DOHH2 (cell line): ENCODE measurements around the gene KIF1B.
A peak's percentile ranks its signal among the peaks of the same experiment; 100 is the strongest.

Experiments used
- H3F3A ChIP-seq: fragments of 200-600 bp; sonication (generic), shearing (Covaris generic); 2 replicates; pipeline ENCODE4 v1.6.0; 2016; ENCODE audit warnings: antibody characterized with exemption, mild to moderate bottlenecking; ENCODE audit not compliant: control insufficient read depth, insufficient read depth
- H3K27ac ChIP-seq: fragments of 200-600 bp; sonication (generic); 2 replicates; pipeline ENCODE4 v1.5.1; 2014; ENCODE audit warnings: low read depth, mild to moderate bottlenecking, low read length, moderate library complexity
- H3K27me3 ChIP-seq: fragments of 200-600 bp; sonication (generic); 2 replicates; pipeline ENCODE4 v1.6.1; 2014; ENCODE audit warnings: mild to moderate bottlenecking, low read length, mixed read lengths; ENCODE audit not compliant: control insufficient read depth
- H3K36me3 ChIP-seq: fragments of 200-600 bp; sonication (generic); 2 replicates; pipeline ENCODE4 v1.6.1; 2014; ENCODE audit warnings: mild to moderate bottlenecking, low read length, moderate library complexity, mixed read lengths; ENCODE audit not compliant: control insufficient read depth
- H3K4me1 ChIP-seq: fragments of 200-600 bp; sonication (generic); 2 replicates; pipeline ENCODE4 v1.6.1; 2014; ENCODE audit warnings: mild to moderate bottlenecking, low read length, mixed read lengths; ENCODE audit not compliant: control insufficient read depth
- H3K4me2 ChIP-seq: fragments of 200-600 bp; sonication (generic); 2 replicates; pipeline ENCODE4 v1.6.0; 2014; ENCODE audit warnings: mild to moderate bottlenecking, low read length, moderate library complexity
- H3K4me3 ChIP-seq: fragments of 200-600 bp; sonication (generic); 2 replicates; pipeline ENCODE4 v1.5.1; 2014; ENCODE audit warnings: mild to moderate bottlenecking, low read length, mixed read lengths
- H3K79me2 ChIP-seq: fragments of 200-600 bp; sonication (generic); 2 replicates; pipeline ENCODE4 v1.6.1; 2014; ENCODE audit warnings: mild to moderate bottlenecking, low read length, mixed read lengths; ENCODE audit not compliant: control insufficient read depth
- H3K9me2 ChIP-seq: fragments of 200-600 bp; sonication (generic); replicated peaks from 2 replicates; pipeline ENCODE4 v1.6.1; 2014; ENCODE audit warnings: mild to moderate bottlenecking, low read length, mixed read lengths; ENCODE audit not compliant: control insufficient read depth
- H3K9me3 ChIP-seq: fragments of 200-600 bp; sonication (generic); 2 replicates; pipeline ENCODE4 v1.6.1; 2014; ENCODE audit warnings: antibody characterized with exemption, low read length, mixed read lengths; ENCODE audit not compliant: control insufficient read depth, insufficient read depth
- H4K20me1 ChIP-seq: fragments of 200-600 bp; sonication (generic); 2 replicates; pipeline ENCODE4 v1.6.0; 2014; ENCODE audit warnings: low read depth, mild to moderate bottlenecking, antibody characterized with exemption, low read length, moderate library complexity; ENCODE audit not compliant: control insufficient read depth, insufficient read depth
- EZH2phosphoT487 ChIP-seq: fragments of 200-600 bp; sonication (generic); IDR thresholded peaks from 2 replicates; pipeline ENCODE4 v1.6.1; 2017; ENCODE audit warnings: borderline replicate concordance, mild to moderate bottlenecking, antibody characterized with exemption, low read length, moderate library complexity, mixed read lengths
- TF ChIP-seq, protein P1 (sequence below): fragments of 200-600 bp; sonication (generic); IDR thresholded peaks from one replicate; pipeline ENCODE4 v1.5.1; 2014; ENCODE audit warnings: antibody characterized with exemption, mild to moderate bottlenecking, low read depth, low read length; ENCODE audit not compliant: poor library complexity, severe bottlenecking

The KIF1B gene

DNA sequence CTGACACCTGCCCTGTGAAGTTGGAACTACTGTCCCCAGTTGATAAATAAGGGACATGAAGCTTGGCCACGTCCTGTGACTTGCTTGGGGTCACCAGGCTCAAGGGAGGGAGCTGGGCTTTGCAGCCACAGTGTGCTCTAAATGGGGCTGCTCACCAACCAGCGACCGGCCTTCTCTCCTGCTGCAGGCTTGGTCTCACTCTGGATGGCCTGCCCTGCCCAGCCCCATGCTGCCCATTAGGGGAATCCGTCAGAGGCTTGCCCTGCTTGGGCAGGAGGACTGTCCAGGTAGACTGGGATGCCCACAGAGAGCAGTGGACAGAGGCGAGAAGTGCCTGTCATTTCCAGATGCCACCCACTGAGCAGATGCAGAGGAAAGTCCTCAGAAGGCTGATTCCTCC lies 218.6 kb downstream of the KIF1B start:
- Histone ChIP-seq H3K36me3 (peaks cover 7% of the 10 kb centered on the region; the same call in 1 of the 2 replicates), H3K79me2 (peaks cover 33% of the 10 kb centered on the region), H3K27ac (no peak overlapping the region), H3K4me3 (no peak overlapping the region), H3K9me2 (no peaks in the 10 kb centered on the region), H3K4me2 (no peak overlapping the region), H3K4me1 (peaks cover 47% of the 10 kb centered on the region), H3K27me3 (no peaks in the 10 kb centered on the region), H3K9me3 (no peaks in the 10 kb centered on the region), H3F3A (no peaks in the 10 kb centered on the region), H4K20me1 (no peaks in the 10 kb centered on the region)
- TF ChIP-seq, protein P1, sequence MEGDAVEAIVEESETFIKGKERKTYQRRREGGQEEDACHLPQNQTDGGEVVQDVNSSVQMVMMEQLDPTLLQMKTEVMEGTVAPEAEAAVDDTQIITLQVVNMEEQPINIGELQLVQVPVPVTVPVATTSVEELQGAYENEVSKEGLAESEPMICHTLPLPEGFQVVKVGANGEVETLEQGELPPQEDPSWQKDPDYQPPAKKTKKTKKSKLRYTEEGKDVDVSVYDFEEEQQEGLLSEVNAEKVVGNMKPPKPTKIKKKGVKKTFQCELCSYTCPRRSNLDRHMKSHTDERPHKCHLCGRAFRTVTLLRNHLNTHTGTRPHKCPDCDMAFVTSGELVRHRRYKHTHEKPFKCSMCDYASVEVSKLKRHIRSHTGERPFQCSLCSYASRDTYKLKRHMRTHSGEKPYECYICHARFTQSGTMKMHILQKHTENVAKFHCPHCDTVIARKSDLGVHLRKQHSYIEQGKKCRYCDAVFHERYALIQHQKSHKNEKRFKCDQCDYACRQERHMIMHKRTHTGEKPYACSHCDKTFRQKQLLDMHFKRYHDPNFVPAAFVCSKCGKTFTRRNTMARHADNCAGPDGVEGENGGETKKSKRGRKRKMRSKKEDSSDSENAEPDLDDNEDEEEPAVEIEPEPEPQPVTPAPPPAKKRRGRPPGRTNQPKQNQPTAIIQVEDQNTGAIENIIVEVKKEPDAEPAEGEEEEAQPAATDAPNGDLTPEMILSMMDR, result no peak
- no peak for TF ChIP-seq EZH2phosphoT487

DNA sequence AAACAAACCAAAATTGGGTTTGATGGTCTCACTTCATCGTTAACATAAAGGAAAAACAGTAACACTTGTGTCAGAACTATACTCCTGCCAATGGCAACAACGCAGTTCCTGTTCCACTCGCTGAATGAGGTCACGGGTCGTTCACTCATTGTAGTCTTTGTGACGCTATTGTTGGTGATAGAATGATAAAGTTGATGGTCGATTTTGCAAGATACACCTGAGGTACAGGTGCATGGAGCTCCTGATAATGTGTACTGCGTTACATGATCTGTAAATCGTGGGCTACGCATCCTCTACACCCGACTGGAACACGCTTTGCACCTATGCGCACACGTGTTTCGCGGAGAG lies 219.5 kb downstream of the KIF1B start:
- peaks cover 33% of the 10 kb centered on the region for H3K79me2 ChIP-seq
- no peaks in the 10 kb centered on the region for H3K9me3 ChIP-seq
- no peaks in the 10 kb centered on the region for H3F3A ChIP-seq
- H3K27me3 ChIP-seq, result no peaks in the 10 kb centered on the region
- TF ChIP-seq, protein P1, result no peak
- no peak for TF ChIP-seq EZH2phosphoT487
- H4K20me1 ChIP-seq, result no peaks in the 10 kb centered on the region
- H3K27ac ChIP-seq, result no peak overlapping the region
- H3K9me2 ChIP-seq, result no peaks in the 10 kb centered on the region
- peak overlapping the region; percentile 100 for H3K4me3 ChIP-seq
- peak overlapping the region; percentile 94 for H3K4me2 ChIP-seq
- H3K4me1 ChIP-seq, result peaks cover 47% of the 10 kb centered on the region
- peaks cover 14% of the 10 kb centered on the region for H3K36me3 ChIP-seq

DNA sequence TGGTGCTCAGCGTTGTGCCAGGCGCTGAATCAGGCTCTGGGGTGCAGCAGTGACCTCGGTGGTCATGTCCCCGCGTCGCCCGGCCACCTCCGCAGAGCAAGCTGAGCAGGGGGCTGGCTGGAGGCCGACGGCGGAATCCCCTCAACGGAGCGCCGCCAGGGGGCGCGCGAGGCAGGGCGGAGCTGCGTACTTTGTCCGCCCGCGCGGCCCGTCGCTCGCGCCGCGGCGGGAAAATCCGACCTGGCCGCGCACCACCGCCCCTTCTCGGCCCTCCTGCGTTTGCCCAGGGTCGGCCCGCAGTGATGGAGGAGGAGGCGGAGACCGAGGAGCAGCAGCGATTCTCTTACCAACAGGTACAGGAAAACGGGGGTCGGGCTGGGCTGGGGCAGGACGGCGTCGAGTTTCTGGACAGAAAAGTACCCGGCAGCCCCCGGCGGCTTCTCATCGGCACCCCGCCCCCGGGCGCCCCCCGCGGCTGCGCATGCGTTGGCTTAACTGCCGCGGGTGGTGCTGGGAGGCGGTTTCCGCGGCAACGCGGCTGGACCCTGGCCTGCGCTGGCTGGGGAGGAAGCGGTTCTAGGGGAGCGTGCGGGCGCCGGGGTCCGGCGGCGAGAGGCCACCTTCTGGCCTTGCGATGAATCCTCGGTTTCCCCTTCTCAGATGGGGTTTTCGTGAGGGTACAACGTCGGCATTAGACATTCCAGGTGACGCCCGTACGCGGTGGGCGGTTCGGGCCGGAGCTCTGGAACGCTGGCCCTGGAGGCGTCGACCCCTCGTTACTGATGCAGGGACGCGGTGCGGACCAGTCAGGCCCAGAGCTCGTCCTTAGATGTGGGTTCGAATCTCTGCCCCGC lies 220.1 kb downstream of the KIF1B start, which contains the start of gene CENPS:
TSS of gene CENPS (plus strand) at position 218 of the 854 bp plus-strand sequence. CDS start at position 303, 85 bp downstream.
- H3K4me1 ChIP-seq, result peaks cover 47% of the 10 kb centered on the region
- peak within 1 kb of the TSS; percentile 94 for H3K4me2 ChIP-seq
- peak within 1 kb of the TSS; percentile 100 for H3K4me3 ChIP-seq
- no peaks in the 10 kb centered on the region for H3K27me3 ChIP-seq
- H3K9me2 ChIP-seq, result no peaks in the 10 kb centered on the region
- H3K9me3 ChIP-seq, result no peaks in the 10 kb centered on the region
- no peaks in the 10 kb centered on the region for H3F3A ChIP-seq
- TF ChIP-seq EZH2phosphoT487, result no peak
- TF ChIP-seq, protein P1, result peak; percentile 89
- H4K20me1 ChIP-seq, result no peaks in the 10 kb centered on the region
- H3K79me2 ChIP-seq, result peaks cover 33% of the 10 kb centered on the region
- H3K36me3 ChIP-seq, result peaks cover 19% of the 10 kb centered on the region
- peak within 1 kb of the TSS; percentile 66 for H3K27ac ChIP-seq
